ENCODE measurements around the gene FOXF2.

FOXF2 gene

DNA sequence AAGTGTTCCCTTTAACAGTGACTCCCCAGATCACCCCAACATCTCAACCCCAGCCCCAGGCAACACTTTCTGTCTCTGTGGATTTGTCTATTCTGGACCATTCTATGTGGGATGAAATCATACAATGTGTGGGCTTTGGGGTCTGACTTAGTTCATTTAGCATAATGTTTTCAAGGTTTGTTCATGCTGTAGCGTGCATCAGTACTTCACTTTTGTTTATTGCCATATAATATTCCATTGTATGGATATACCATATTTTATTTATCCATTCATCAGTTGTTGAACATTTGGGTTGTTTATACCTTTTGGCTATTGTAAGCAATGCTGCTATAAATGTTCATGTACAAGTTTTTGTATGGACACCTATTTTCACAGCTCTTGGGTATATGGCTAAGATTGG lies 31.0 kb downstream of the FOXF2 start:
- Histone ChIP-seq H3K27me3 (ENCODE audit: control insufficient read depth, insufficient read depth, low read length) (no peaks in the 10 kb centered on the region), H3K9me3 (replicated peaks; ENCODE audit: low read length) (no peaks in the 10 kb centered on the region), H3K4me3 (ENCODE audit: low read length) (no peak overlapping the region), H3K4me1 (ENCODE audit: control insufficient read depth, insufficient read depth, low read length) (no peaks in the 10 kb centered on the region), H3K4me2 (ENCODE audit: low read length) (no peak overlapping the region), H3K36me3 (ENCODE audit: insufficient read depth, low read length) (no peaks in the 10 kb centered on the region), H3K9ac (ENCODE audit: low read depth, low read length) (no peak overlapping the region)

DNA sequence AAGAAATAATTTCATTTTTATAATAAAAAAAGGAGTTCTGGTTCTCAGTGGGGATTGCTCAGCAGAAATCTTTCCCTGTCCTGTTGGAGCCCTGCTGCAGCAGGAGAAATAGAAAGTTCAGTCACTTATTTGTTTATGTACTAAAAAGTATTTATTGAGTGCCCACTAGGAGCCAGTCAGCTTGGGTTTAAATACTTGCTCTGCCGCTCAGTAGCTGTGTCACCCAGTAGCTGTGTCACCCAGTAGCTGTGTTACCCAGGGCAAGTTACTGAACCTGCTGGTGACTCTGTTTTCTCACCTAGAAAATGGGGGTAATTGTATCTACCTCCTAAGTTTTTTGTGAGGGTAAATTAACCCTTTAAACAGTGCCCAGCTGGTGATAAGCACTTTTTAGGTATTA lies 32.9 kb downstream of the FOXF2 start:
- H3K9me3 ChIP-seq (replicated peaks; ENCODE audit: low read length), result no peaks in the 10 kb centered on the region
- H3K4me2 ChIP-seq (ENCODE audit: low read length), result no peak overlapping the region

DNA sequence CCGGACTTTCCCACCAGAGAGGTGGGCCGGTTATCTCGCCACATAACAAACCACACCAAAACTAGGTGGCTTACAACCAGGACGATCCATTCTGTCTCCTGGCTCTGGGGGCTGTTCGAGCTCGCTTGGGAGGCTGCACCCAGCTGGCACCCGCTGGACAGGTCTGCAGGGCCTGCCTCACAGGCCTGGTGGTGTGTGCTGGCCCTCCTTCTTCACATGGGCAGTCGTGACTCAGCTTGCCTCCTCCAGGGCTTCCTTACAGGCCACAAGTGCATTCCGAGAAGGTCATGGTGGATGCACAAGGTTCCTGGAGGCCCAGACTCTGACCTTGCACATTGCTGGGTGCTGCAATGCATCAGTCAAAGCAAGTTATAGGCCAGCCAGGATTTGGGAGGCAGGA lies 34.2 kb downstream of the FOXF2 start:
- Histone ChIP-seq H3K9me3 (replicated peaks; ENCODE audit: low read length) (no peaks in the 10 kb centered on the region), H3K36me3 (ENCODE audit: insufficient read depth, low read length) (no peaks in the 10 kb centered on the region), H3K4me2 (ENCODE audit: low read length) (no peak overlapping the region), H3K4me3 (ENCODE audit: low read length) (no peak overlapping the region), H3K9ac (ENCODE audit: low read depth, low read length) (no peak overlapping the region), H3K27me3 (ENCODE audit: control insufficient read depth, insufficient read depth, low read length) (no peaks in the 10 kb centered on the region), H3K4me1 (ENCODE audit: control insufficient read depth, insufficient read depth, low read length) (no peaks in the 10 kb centered on the region)

More for the DNA sequence above, 32.9 kb downstream of the FOXF2 start:
- H3K36me3 ChIP-seq (ENCODE audit: insufficient read depth, low read length), result no peaks in the 10 kb centered on the region
- H3K9ac ChIP-seq (ENCODE audit: low read depth, low read length), result no peak overlapping the region
- no peaks in the 10 kb centered on the region for H3K27me3 ChIP-seq (ENCODE audit: control insufficient read depth, insufficient read depth, low read length)
- H3K4me3 ChIP-seq (ENCODE audit: low read length), result no peak overlapping the region
- H3K4me1 ChIP-seq (ENCODE audit: control insufficient read depth, insufficient read depth, low read length), result no peaks in the 10 kb centered on the region

DNA sequence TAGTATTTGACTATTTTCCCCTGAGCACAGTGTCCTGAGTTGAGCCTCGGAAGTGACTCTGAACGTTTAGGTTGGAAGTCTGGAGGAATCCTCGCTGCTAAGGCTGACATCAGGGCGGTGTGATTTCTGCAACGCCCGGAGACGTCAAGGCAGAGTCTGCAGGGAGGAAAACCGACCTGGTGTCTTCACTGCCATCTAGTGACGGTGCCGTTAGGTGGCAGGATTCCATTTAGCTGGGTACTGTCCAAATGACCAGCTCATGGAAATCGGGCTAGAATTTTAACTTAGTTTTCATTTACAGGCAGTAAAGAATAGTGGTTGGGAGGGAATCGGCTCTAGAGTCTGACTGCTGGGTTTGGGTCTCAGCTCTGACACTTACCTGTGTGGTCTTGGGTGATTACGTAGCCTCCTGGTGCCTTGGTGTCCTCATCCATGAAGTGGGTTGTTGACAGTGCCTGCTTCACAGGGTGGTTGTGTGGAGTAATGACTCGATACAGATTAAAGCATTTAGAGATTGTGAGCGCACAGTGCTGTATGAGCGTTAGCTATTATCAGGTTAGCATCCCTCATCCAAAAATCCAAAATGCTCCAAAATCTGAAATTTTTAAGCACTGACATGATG lies 35.0 kb downstream of the FOXF2 start:
- no peaks in the 10 kb centered on the region for H3K36me3 ChIP-seq (ENCODE audit: insufficient read depth, low read length)
- H3K9me3 ChIP-seq (replicated peaks; ENCODE audit: low read length), result no peaks in the 10 kb centered on the region
- H3K27me3 ChIP-seq (ENCODE audit: control insufficient read depth, insufficient read depth, low read length), result no peaks in the 10 kb centered on the region
- no peak overlapping the region for H3K4me2 ChIP-seq (ENCODE audit: low read length)
- no peak overlapping the region for H3K9ac ChIP-seq (ENCODE audit: low read depth, low read length)
- H3K4me3 ChIP-seq (ENCODE audit: low read length), result no peak overlapping the region
- no peaks in the 10 kb centered on the region for H3K4me1 ChIP-seq (ENCODE audit: control insufficient read depth, insufficient read depth, low read length)

DNA sequence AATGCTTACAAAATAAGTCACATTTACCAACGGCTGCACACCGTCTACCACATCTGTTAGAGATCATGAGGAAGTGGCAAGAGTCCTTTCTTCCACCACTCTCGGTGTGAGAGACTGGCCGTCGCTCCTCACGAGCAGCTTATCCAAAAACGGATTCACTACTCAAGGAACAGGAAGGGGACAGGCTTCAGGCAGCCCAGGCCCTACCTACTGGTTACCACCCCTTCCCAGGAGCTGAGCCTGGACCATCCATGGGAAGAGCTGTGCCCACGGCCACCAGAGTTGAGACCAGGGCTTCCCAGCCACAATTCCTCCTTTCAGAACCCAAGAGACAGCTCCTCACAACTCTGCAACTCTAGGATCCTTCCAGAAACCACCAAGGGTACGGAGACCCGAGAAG lies 37.0 kb downstream of the FOXF2 start:
- H3K36me3 ChIP-seq (ENCODE audit: insufficient read depth, low read length), result no peaks in the 10 kb centered on the region
- H3K4me2 ChIP-seq (ENCODE audit: low read length), result no peak overlapping the region
- H3K4me1 ChIP-seq (ENCODE audit: control insufficient read depth, insufficient read depth, low read length), result no peaks in the 10 kb centered on the region
- H3K9me3 ChIP-seq (replicated peaks; ENCODE audit: low read length), result no peaks in the 10 kb centered on the region
- H3K27me3 ChIP-seq (ENCODE audit: control insufficient read depth, insufficient read depth, low read length), result no peaks in the 10 kb centered on the region
- H3K4me3 ChIP-seq (ENCODE audit: low read length), result no peak overlapping the region
- H3K9ac ChIP-seq (ENCODE audit: low read depth, low read length), result no peak overlapping the region

DNA sequence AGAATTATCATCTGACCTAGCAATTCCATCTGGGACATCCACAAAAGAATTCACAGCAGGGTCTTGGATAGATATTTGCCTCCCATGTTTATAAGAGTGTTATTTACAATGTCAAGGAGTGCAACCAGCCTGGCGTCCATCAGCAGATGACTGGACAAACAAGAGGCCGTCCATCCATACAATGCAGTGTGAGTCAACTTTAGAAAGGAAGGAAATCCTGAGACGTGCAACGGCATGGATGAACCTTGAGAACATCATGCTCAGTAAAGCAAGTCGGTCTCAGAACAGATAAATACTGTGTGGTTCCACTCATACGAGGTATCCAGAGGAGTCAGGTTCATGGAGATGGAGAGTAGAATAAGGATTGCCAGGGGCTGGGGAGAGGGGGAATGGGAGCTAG lies 46.4 kb downstream of the FOXF2 start:
- H3K4me2 ChIP-seq (ENCODE audit: low read length), result no peak overlapping the region
- no peaks in the 10 kb centered on the region for H3K36me3 ChIP-seq (ENCODE audit: insufficient read depth, low read length)
- H3K9ac ChIP-seq (ENCODE audit: low read depth, low read length), result no peak overlapping the region
- H3K4me1 ChIP-seq (ENCODE audit: control insufficient read depth, insufficient read depth, low read length), result no peaks in the 10 kb centered on the region
- no peaks in the 10 kb centered on the region for H3K9me3 ChIP-seq (replicated peaks; ENCODE audit: low read length)
- no peak overlapping the region for H3K4me3 ChIP-seq (ENCODE audit: low read length)
- H3K27me3 ChIP-seq (ENCODE audit: control insufficient read depth, insufficient read depth, low read length), result peaks cover 12% of the 10 kb centered on the region

DNA sequence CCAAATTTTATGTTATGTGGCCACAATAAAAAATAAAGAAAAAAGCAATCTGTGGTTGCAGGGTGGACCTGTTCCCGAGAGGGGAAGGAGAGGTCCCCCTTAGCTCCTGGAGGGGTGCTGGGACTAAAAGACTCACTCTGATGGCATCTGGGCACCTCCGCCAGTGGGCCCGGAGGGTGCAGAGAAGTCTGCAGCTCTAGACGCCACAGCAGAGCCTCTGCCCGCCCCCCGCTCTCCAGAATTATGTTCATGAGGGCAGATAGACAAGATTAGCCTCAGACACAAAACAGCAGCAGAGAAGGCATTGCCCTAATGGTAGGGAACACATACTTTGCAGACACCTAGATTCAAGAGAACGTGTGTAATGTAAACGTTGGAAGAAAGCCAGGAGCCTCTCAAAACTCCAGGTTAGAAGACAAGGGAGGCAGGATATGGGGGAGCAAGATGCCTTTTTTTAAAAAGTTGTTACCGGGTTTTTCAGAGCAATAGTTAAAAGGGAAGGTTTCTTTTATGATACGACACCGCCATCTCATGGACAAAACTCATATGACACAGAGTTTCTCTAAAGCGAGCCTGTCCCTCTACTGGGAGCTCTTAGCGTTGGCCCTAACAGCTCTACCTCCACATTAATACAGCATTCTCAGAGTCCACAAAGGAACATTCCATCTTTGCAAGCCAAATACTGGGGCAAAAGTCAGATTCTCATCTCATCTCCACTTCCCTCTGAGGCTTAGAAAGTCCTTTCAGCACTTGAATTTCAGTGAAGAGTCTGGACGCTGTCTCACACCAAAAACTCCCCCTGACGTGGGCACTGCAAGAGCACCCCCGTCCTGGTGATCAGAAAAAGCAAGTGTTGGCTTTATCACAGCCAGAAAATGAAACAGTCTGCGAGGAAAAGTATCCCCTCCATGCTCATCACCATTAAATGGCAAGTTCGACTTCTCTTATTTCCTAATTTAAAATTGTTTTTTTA lies 47.2 kb downstream of the FOXF2 start:
- peak overlapping the region; percentile 19 for H3K4me2 ChIP-seq (ENCODE audit: low read length)
- H3K9me3 ChIP-seq (replicated peaks; ENCODE audit: low read length), result no peaks in the 10 kb centered on the region
- H3K36me3 ChIP-seq (ENCODE audit: insufficient read depth, low read length), result no peaks in the 10 kb centered on the region
- no peak overlapping the region for H3K4me3 ChIP-seq (ENCODE audit: low read length)
- no peaks in the 10 kb centered on the region for H3K4me1 ChIP-seq (ENCODE audit: control insufficient read depth, insufficient read depth, low read length)
- no peak overlapping the region for H3K9ac ChIP-seq (ENCODE audit: low read depth, low read length)
- H3K27me3 ChIP-seq (ENCODE audit: control insufficient read depth, insufficient read depth, low read length), result peaks cover 12% of the 10 kb centered on the region

DNA sequence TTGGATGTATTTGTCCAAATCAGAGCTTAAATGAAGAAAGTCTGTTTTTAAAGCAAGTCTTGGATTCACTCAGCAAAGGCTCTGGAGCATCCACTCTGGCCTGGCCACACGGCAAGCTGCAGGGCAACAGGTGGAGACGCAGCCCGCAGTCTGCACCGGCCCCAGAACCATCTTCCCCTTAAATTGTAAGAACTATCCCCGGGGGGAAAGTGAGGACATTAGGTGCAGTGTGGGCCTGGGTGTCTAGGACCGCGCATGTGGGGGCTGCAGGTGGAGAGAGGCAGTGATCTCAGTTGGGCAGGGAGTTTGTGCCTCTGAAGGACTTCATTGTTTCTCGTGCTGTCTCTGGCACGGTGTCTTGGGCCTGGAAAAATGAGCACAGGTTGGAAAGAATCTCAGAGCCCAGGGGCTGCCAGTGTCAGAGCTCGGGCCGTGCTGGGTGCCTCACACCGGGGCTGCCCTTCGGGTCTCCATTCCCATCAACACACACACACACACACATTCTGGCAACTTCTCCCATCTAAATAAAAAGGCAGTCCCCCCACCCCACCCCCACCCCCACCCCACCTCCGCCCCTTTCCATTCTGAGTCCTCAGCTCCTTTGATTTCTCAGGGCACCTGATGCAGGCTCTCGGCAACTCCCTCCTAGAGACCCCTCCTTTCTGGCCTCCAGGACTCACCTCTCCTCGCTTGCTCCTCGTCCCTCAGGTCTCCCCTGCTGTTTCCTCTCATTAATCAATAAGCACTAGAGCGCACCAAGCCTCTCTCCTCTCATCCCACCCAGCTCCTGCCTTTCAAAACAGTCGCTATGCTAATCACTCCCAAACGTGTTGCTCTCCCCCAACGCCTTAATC lies 48.4 kb downstream of the FOXF2 start:
- no peaks in the 10 kb centered on the region for H3K9me3 ChIP-seq (replicated peaks; ENCODE audit: low read length)
- H3K4me3 ChIP-seq (ENCODE audit: low read length), result no peak overlapping the region
- H3K36me3 ChIP-seq (ENCODE audit: insufficient read depth, low read length), result no peaks in the 10 kb centered on the region
- H3K4me2 ChIP-seq (ENCODE audit: low read length), result no peak overlapping the region
- no peaks in the 10 kb centered on the region for H3K4me1 ChIP-seq (ENCODE audit: control insufficient read depth, insufficient read depth, low read length)
- no peak overlapping the region for H3K9ac ChIP-seq (ENCODE audit: low read depth, low read length)
- peaks cover 12% of the 10 kb centered on the region for H3K27me3 ChIP-seq (ENCODE audit: control insufficient read depth, insufficient read depth, low read length)

DNA sequence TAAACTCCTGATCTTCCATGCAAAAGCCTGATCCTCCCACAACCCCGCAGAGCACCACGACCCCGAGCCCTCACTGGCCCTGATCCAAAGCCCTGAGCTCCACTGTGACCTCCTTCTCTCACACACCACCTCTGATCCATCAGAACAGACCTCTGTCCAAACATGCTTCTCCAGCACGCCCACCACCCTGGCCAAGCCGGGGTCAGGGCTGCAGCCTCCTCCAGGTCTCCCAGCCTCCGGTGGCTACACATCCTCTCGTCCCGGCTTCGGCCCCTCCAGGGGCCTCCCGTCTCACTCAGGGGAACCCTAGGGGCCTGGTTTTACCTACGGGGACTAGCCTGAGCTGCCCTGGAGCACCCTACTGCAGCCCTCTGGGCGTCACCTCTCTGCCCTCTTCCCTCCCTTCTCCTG lies 49.1 kb downstream of the FOXF2 start:
- no peak overlapping the region for H3K9ac ChIP-seq (ENCODE audit: low read depth, low read length)
- H3K4me3 ChIP-seq (ENCODE audit: low read length), result no peak overlapping the region
- no peak overlapping the region for H3K4me2 ChIP-seq (ENCODE audit: low read length)
- H3K36me3 ChIP-seq (ENCODE audit: insufficient read depth, low read length), result no peaks in the 10 kb centered on the region
- peaks cover 12% of the 10 kb centered on the region for H3K27me3 ChIP-seq (ENCODE audit: control insufficient read depth, insufficient read depth, low read length)
- H3K4me1 ChIP-seq (ENCODE audit: control insufficient read depth, insufficient read depth, low read length), result no peaks in the 10 kb centered on the region
- H3K9me3 ChIP-seq (replicated peaks; ENCODE audit: low read length), result no peaks in the 10 kb centered on the region

DNA sequence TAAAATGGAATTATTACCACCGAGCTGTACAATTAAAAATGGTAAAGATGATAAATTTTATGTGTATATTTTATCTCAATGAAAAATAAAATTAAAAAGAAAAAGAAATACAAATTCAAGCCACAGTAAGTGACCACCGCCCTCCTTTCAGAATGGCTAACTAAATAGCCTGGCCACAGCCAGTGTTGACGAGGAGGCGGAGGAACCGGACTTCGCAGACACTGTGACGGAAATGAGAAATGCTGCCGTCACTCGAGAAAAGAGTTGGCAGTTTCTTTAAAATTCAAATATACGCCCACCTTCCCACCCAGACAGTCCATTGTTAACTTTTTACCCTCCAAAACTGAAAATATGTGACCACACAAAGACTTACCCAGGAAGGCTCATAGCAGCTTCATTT lies 50.0 kb downstream of the FOXF2 start:
- Histone ChIP-seq H3K36me3 (ENCODE audit: insufficient read depth, low read length) (no peaks in the 10 kb centered on the region), H3K27me3 (ENCODE audit: control insufficient read depth, insufficient read depth, low read length) (peaks cover 12% of the 10 kb centered on the region)

DNA sequence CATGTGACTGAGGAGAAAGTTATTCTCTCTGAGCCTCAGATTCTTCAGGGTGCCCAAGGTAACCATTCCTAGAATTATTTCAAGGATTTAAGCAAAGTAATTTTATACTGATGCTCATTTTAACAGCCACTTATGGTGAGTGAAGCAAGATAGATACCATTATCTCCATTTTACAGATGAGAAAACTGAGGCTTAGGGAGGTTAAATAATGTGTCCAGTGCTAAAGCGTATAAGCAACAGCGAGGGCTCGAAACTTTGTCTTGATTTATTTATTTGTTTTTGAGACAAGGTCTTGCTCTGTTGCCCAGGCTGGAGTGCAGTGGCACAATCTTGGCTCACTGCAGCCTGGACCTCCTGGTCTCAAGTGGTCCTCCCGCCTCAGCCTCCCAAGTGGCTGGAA lies 53.6 kb downstream of the FOXF2 start:
- Histone ChIP-seq H3K4me3 (ENCODE audit: low read length) (no peak overlapping the region), H3K9me3 (replicated peaks; ENCODE audit: low read length) (no peaks in the 10 kb centered on the region), H3K4me1 (ENCODE audit: control insufficient read depth, insufficient read depth, low read length) (no peaks in the 10 kb centered on the region), H3K9ac (ENCODE audit: low read depth, low read length) (no peak overlapping the region), H3K36me3 (ENCODE audit: insufficient read depth, low read length) (no peaks in the 10 kb centered on the region), H3K4me2 (ENCODE audit: low read length) (no peak overlapping the region), H3K27me3 (ENCODE audit: control insufficient read depth, insufficient read depth, low read length) (peaks cover 13% of the 10 kb centered on the region)

More for the DNA sequence above, 50.0 kb downstream of the FOXF2 start:
- H3K9ac ChIP-seq (ENCODE audit: low read depth, low read length), result no peak overlapping the region
- no peaks in the 10 kb centered on the region for H3K4me1 ChIP-seq (ENCODE audit: control insufficient read depth, insufficient read depth, low read length)
- no peak overlapping the region for H3K4me3 ChIP-seq (ENCODE audit: low read length)
- H3K4me2 ChIP-seq (ENCODE audit: low read length), result no peak overlapping the region
- no peaks in the 10 kb centered on the region for H3K9me3 ChIP-seq (replicated peaks; ENCODE audit: low read length)

All from skeletal muscle satellite cell (primary cell).